Activated CD8-positive, alpha-beta memory T cell treated with anti-CD3 and anti-CD28 coated beads for 4 hours (primary cell): ENCODE results near the gene GNAI1.

Source experiments
- DNase-seq, 2 donors: peaks; one replicate each; pipeline ENCODE4 v3.0.0-alpha.2; 2020; ENCODE audit warnings: low read depth in 2 of 2

The GNAI1 gene

DNA sequence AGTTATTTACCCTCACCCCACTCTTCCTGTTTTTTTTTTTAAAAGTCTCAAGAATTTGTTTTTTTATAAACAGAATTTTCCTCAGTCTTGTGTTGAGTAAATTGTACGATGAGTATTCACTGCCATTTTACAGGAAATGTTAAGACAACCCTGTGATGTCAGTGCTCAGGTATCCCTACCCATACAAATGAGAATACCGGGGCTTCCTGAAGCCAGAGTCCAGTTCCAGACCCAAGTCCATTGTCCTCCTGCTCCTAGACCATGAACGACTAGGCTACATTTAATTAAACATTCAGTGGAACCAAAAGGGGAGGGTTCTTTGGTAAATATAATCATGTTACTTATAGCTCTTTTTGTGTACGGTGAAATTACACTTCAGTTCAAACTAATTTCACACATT, 79.2 kb downstream of the GNAI1 start:
- DNase-seq = no peak

DNA sequence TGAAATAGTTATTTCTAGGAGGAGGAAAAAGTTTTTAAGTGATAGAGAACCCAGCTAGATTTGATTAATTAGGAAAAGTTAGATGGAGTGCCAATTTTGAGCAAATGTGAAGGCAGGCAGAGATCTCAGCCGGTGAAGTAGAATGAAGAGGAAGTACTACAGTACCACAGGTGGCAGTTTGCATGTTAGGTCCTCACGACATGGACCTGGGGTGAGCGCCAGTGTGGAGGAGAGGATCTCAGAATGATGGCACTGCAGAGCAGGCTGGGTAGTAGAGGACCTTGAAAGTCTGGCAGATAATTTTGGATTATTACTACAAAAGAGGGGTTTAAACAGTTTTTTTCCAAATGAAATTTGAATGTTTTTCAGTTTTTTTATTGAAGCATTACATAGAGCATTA, 81.1 kb downstream of the GNAI1 start:
- DNase-seq = no peak

DNA sequence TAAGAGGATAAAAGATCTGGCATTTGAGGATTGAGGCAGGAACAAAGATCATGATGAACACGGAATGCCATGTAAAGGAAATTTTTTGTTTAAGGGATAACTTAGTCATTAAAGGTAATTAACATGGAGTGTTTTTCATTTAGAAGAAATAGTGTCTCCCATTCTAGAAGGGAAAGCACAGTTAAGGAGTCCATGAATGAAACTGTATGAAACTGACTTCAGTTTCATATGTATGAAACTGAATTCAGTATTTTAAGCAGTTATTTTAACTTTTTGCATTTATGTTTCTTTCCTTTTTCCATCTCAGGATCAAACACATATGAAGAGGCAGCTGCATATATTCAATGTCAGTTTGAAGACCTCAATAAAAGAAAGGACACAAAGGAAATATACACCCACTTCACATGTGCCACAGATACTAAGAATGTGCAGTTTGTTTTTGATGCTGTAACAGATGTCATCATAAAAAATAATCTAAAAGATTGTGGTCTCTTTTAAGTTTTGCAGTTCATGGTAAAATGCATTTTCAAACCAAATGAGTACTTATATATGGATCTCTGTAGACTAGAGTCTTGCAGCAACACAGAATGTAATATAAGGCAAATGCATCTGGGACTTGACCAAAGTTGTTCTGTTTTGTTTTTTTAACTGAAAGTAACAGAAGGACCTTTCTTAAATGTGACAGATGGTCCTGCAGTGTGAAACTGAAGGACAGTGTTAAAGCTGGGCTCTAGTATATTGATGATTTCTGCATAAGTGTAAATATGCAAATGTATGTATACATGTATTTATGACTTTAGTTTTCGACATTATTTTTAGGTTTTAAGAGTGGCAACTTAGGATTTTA, 82.6 kb downstream of the GNAI1 start:
- DNase-seq = no peak

DNA sequence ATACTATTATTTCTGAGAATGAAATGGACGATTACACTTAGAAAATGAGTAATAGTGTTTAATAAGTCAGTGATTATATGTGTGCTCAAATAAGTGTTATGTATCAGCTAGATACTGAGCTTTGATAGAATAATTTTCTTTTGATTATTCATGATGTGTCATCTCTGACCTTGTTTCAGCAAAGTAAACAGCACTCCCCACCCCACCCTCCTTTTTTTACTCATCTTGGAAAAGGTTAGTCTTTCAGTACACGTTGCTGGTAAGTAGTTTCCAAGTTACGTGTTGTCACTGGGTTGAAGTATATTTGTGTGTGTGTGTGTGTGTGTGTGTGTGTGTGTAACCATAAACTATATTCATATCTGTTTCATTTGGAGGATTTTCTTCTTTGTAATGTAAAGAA, 84.1 kb downstream of the GNAI1 start:
- DNase-seq = no peak

DNA sequence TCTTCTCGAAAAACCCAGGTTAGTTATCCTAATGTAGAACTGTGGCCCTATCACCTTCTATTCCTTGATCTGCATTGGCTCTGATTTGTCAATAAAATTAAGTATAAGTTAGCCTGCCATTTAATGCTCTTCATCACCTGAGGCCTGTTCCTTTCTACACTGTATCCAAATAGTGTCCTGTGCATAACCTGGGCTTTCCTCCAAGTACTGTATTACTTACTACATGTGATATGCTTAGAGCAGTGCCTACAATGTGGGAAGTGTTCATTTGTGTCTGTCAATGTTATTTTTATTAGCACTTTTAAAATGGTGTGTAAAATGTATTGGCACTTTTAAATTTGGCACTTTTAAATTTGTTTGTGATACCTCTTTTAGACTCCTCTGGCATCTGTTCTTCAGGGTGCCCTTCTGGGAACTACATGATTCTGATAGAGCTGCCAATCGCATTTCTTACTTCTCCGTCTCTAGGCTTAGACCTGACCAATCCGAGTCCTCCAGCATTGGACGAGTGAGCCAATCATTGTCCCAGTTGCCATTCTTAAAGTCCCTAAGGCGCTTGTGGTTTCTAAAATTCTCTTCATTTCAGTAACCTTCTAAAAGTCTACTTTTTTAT, 85.5 kb downstream of the GNAI1 start:
- DNase-seq = no peak

DNA sequence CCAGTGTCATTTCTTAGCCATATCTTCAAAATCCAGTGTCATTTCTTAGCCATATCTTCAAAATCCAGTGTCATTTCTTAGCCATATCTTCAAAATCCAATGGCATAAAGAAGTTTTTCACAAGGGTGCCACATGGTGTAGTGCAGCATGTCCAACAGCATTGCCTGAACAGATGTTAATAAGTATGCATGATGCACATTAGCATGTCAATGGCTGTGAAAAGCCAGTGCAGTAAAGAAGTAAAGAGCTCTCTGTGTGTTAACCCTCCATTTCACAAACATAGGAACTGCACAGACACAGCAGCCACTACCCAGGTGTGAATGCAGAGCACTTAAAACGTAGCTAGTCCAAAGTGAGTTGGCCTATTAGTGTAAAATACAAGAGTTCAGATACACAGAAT, 89.8 kb downstream of the GNAI1 start:
- no peak for DNase-seq

DNA sequence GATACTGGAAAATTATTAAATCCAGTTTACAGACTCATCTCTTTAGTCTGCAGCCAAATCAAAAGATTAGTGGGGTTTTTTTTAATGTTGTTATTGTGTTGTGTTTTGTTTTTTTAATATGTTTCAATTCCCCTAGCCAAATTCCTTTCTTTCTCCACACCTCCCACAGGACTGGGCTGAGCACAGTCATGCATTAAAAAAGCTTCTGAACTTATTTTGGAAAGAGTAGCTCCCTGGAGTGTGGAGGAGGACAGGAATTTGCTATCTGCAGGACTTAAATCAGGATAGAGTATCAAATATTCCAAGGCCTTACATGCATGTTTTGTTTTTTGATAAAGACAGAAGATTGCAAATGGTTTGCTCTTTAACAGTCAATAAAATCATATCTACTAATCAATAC, 90.7 kb downstream of the GNAI1 start:
- no peak for DNase-seq

DNA sequence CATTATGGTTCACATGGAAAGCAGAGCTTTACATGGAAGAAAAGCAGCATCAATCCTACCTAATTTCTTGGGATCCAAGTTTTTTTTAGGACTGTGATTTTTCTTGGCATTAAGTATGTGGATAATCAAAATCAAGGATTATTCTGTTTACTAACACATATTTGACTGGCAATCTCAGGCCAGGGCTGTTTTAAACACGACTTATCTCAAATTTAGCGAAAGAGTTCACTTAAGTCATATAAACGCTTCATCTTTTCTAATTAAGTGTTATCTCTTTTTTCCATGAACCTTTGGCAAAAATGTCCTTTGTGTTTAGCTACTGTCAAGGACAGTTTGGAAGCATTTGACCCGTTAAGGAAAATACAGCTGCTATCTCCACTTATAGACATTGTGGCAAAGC, 92.0 kb downstream of the GNAI1 start:
- no peak for DNase-seq

DNA sequence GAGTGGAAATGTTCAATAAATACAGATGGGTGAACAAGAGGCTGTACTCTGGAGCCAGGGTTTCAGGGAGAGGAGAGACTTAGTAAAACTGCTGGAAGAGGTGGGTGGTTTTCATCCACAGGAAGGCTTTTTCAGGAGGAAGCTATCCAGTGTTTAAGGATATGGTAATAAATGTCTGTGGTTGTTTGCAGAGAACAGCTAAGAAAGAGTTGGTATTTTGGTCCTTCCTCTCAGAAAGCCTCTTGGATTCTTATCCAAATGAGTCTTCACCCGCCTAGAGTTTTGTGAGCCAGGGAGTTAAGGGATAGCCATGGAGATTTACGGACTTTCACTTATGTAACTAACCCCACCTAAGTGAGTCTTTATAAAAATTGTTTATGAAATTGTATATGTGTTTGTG, 95.7 kb downstream of the GNAI1 start:
- DNase-seq = no peak

DNA sequence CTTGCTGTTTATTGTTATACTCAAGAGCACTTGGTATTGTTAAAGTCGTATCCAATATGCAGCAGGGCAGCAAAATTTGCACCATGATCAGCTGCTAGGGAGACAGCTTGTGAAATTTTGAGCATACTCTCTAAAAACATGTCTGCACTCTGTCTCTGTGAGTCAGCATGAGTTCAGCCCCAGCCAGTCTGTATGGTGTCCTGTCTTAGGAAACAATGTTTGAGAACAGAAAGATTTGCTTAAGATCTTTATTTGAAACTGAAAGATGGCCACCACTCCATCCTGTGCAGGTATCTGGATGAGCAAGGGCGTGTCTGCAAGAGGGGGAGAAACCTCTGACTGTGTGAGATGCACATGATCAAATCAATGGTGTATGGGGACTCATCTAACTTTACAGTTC, 97.1 kb downstream of the GNAI1 start:
- DNase-seq = no peak

DNA sequence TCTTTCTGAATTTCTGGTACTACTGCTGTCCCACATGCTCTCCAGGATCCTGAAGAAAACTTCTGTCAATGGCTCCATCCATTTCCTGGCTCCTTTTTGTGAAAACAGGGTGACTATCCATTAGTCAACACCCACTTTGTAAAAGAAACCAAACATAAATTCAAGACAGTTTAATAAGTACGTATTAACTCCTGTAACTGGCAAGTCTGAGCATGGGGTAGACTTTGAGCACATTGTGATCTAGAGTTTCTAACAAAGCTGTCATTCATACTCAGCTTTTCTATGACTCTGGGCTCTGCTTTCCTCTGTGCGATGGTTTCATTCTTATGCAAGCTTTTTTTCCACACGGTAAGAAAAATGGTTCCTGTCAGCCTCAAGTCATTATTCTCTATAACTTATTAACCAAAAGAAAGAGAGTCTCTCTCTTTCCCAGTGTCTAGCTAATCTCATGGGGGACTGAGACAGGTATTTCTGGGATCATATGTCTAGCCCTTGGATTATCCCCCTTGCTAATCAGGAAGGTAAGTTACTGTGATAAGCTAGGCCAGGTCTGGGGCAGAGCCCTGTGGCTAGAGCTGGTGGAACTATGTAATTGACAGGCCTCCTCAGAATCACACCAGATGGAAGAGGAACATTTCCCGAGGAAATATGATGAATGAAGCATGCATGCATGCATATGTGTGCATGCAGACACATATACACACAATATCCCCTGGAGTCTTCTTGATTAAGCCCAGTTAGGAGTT, 98.5 kb downstream of the GNAI1 start:
- no peak for DNase-seq

DNA sequence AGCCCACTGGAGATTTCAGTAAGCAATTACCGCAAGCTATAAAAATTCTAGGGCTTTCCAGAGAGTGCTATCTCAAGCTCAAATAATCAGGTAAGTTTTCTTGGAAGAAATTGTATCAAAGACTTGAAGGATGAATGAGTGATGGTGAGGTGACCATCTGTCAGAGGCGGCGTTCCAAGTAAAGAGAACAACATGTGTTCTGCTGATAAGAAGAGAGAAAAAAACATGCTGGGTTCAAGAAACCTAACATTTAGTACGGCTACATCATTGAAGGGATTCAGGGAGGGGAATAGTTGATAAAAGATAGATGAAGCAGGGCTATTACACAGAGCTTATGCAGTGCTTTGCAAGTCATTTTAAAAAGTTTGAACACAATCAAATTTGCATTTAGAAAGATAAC, 100.7 kb downstream of the GNAI1 start:
- DNase-seq = no peak

DNA sequence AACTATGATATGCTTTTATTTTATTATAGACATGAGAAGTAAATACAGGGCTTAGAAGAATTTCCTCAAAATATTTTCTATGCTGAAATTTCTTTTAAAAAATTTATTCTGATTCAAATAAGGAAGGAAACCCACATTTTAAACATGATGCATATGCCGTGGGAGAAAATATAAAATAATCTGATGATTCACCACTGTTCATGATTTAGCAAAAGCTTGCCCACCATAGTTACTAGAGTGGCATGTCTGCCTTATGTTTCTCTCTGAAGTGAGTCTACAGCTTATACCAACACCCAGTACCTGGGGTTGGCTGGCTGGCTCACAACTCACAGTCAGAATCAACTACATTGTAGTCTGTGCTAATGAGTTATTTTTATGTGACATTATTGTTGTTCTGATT, 102.0 kb downstream of the GNAI1 start:
- no peak for DNase-seq

DNA sequence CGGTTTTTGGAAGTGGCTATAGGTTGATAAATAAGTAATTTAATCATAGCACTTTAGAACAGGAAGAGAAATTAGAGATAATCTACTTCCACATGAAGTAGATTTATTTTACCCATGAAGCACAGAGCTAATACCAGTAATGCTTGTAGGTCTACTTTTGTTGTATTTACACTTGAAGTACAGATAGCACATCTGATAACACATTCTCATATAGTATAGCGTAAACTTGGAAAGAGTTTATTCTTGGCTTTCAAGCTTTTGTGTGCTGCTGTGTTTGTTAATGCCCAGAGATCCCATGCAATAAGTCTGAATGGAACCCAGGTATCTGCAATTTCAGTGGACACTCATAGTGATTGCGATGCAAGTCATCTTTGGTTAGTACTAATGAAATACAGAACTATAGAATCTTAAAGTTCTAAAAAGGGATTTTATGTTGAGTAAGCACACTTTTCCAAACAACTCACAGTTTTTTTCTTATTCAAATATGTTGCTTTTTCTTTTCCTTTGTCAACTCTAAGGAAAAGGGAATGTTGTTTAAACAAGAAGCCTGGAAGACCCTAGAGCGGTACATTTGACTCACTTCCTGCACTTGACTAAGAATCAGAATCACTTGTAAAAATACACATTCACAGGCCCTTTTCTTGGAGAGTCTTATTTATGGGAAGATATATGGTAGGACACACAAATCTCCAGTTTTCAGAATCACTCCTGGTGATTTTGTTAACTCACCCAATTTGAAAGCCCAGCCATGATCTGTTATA, 105.8 kb downstream of the GNAI1 start:
- DNase-seq = no peak

DNA sequence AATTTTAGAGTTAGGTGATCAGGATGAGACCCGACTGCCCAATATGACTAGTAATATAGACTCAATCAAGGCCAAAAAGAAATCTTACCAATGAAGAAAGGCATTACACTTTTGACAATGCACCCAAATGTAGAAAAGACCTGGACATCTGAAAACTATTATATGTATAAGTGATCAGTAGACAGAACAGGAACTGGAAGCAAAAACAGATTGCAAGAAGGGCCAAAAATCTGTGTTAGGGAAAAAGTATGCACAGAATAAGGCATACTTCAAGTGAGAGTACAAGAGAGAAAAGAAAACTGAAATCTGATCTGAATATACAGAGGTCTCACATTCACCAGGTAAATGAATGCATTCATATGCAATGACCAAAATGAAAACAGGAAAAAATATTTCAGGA, 107.0 kb downstream of the GNAI1 start:
- DNase-seq = no peak

DNA sequence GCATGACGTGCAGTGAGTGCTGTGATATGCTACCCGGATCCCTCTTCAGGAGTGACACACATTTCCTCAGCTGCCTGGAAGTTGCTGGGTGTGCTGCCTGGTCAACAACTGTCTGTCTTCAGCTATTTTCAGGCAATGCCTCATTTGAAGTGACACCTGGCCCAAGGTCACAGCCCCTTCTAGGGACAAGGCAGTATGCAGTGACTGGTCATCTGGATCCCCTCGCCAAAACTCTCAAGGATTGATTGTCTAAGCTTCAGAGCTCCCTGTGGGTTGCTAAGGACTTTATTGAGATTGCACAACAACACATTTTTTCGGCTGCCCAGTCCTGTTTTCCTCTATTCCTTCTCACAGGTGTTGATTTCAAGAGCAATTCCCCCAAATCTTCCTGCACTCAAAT, 108.8 kb downstream of the GNAI1 start:
- DNase-seq = no peak

DNA sequence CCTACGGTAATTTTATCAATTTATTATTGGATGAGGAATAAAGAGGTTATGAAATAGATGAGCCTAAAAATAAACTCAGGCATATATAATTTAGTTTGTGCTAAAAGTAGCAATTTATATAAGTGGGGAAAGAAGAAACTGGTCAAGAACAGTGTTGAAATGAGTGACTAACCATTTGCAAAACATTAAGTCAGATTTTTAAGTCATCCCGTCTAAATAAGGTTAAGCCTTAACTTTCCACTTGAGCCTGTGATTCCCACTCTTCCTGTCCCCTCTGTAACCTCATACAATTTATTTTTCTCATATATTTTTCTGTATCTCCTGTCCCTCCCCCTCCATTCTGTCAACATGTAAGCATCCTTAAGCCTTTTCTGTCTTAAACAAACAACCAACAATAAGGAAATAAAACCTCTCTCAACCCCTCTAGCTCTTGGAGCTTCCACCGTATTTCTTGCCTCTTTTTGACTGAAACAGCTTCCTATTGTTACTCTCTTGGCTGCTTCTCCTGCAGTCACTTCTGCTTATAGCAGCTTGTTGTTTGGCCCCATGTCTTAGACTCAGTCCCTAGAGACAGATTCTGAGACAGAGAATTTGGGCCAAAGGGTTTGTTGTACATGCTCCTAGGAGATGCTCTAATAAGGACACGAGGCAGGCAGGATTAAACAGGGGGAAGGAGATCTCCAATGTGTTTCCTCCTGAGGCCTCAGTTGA, 109.7 kb downstream of the GNAI1 start:
- DNase-seq = no peak

DNA sequence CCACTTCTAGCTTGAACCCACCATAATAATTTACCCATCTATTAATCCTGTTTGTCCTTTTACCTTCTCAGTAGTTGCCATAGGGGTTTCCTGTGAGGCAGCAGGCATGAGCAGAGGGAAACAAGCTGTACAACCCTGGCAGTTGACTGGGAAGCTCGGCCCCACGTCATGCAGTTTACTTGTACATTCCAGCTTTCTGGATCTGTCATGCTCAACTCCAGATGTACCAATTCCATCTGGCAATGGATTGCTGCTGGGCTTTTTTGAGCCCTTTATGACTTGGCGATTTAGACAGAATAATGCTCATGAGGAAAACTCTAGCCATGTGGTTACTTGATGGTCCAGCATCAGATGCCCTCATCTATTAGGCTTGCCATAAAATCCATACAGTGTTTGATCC, 112.5 kb downstream of the GNAI1 start:
- DNase-seq = no peak

DNA sequence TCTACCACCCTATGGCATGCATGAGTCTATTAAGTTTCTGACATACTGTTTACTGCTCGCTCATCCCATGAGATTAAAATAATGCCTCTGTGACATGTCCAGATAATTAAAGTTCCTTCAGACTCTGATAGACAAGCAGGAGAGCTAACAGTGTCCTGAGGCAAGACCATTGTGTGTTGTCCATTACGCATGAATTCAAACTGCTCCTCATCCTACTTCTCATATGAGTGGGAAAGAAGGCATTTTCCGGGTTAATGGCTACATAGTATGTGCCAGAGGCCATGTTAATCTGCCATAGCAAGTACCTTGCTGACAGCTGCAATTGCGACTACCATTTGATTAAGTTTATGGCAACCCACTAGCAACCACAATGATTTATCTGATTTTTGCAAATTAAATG, 113.3 kb downstream of the GNAI1 start:
- no peak for DNase-seq

DNA sequence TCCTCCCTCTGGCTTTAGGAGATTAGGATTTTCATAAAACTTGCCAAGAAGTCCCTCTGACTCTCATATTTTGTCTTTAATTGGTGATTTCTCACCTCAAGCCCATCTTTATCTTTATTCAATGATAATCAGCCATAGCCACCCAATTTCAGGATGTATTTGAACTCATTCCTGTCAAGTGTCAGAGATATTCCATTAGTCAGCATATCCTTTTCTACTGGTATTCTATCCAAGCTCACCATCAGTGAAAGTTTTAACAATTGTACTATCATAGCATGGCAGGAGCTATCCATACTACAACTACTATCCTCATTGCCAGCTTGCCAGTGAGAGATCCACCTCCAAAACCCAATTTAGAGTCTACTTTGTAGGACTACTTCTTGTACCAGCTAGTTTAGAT, 114.6 kb downstream of the GNAI1 start:
- DNase-seq = no peak

DNA sequence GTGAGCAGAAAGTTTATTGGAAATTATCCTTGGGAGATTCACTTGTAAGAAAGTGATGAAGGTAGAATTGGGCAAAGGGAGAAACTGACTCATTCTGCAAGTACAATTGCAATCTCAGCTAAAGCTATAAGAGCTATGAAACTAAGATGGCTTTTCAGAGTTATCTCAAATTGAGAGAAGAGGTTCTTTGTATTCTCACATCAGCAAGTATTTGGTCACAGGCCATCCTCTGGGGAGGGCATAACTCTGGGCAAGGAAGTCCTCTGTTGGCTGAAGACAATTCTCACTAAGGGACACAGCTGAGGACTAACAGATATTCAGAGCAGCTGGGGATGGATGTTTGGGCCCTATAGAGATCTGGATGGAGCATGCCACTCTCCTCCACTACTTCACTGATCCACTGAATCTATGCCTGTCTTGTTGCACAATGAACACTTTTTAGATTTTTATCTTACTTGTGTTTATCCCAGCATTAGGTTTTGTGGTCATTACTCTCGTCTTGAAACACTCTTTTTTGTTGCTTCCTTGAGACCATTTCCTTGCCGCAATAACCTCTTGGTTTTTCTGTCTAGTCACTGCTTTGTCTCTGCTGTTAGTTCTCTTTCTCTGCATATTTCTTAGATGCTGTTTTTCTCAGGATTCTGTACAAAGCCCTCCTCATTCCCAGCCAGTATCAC, 115.1 kb downstream of the GNAI1 start:
- no peak for DNase-seq
